Amygdala (tissue), 56 donors: ENCODE results near the gene TPM1.

ENCODE experiments used
- DNase-seq, 56 donors: peaks; one replicate each; lab custom pipeline; 2025; lab: John Stamatoyannopoulos, UW

TPM1 gene

DNA sequence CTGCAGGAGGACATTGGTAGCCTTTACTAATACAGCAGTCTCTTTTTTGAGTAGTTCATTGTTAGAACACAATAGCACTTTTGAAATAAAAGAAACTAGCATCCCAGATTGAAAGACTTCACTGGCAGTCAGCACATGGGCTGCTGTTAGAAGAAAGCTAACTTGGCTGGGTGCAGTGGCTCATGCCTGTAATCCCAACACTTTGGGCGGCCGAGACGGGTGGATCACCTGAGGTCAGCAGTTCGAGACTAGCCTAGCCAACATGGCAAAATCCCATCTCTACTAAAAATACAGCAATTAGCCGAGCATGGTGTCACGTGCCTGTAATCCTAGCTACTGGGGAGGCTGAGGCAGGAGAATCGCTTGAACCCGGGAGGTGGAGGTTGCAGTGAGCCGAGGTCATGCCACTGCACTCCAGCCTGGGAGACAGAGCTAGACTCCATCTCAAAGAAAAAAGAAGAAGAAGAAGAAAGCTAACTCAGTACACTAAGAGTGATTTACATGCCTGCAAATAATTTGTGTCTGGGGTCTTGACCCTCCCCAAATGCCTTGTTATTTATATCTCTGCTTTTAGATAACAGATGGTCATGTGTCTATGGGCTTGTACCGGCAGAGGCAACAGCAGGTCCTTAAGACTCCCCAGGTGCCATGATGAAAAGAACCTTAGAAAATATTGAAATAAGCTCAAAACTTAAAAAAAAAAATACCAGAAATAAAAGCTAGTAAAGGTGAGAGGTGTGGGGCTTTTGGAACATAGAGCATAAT is 9.7 kb downstream of the TPM1 start:
- no peak for DNase-seq

- DNase-seq, result no peak
These were observed 10.6 kb downstream of the TPM1 start for GRCh38 chr15:63052961-63053698.

DNA sequence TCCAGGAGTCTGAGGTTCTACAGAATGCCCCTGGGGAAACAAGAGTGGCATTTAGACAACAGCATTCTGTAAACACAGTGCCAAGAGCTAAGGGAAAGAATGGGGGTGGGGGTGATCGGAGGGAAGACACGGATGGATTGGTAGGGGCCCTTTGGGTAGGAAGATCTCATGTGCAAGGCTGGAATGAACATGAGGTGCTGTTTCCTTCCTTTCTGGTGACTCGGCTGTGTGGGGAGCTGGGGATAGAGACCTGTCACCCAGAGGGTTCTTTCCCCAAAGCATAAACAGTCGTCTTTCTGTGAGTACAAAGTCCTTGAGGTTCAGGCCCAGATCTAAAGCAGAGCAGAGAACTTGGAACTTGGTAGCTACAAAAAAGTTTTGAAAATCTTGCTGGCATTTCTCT is 11.7 kb downstream of the TPM1 start:
- DNase-seq, result no peak

- no peak for DNase-seq
These were observed 12.4 kb downstream of the TPM1 start for GRCh38 chr15:63054985-63055384.

GRCh38 chr15:63056829-63057228 is 14.3 kb downstream of the TPM1 start:
- peak in 19 of 56 donors; percentile 5 to 53 (median 22) for DNase-seq

GRCh38 chr15:63057468-63058345 is 15.2 kb downstream of the TPM1 start:
- no peak for DNase-seq

GRCh38 chr15:63059075-63059474 is 16.5 kb downstream of the TPM1 start:
- DNase-seq, result no peak

DNA sequence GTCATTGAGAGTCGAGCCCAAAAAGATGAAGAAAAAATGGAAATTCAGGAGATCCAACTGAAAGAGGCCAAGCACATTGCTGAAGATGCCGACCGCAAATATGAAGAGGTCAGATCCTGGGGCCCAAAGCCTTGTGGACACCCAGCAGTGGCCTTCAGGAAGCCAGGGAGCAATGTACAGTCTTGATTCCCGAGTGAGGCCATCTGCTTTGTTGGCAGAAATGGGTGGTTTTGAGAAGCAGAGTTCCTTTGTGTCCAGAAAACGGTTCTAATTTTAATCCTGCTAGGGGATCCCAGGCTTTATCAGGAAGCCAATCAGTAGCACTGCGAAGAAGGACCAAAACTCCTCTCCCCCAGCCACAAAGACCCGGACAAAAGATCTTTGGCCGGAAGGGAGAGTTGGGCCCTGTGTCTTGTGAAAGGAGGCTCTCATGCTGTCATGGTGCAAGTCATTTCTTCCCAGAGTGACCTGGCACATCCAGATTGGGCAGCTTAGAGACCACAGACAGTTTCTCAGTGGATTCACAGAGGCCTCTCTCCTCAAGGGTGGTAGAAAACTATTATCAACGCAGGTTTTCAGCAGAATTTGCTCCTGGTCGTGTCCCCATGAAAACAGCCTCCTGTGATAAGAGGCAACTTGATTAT is 17.1 kb downstream of the TPM1 start:
- no peak for DNase-seq

GRCh38 chr15:63060699-63061098 is 18.2 kb downstream of the TPM1 start:
- DNase-seq, result no peak

DNA sequence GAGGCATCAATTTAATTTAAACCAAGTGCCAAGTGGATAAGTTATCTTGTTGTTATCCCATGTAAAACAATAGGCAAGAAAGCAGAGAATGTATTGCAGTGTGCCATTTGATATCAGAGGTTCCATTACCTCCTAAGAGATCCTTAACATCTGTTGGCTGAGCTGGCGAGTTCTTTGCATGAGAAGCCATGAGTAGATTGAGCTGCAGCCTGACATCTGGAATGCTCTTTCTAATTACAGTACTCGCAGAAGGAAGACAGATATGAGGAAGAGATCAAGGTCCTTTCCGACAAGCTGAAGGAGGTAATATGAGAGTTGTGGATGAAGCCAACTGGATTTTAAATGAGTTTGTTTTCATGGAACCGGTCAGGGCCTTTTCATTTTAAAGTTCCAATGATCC is 19.4 kb downstream of the TPM1 start:
- DNase-seq, result no peak

- DNase-seq, result no peak
These were observed 20.7 kb downstream of the TPM1 start for GRCh38 chr15:63063164-63063756.

GRCh38 chr15:63063877-63064409 is 21.4 kb downstream of the TPM1 start:
- DNase-seq, result no peak

DNA sequence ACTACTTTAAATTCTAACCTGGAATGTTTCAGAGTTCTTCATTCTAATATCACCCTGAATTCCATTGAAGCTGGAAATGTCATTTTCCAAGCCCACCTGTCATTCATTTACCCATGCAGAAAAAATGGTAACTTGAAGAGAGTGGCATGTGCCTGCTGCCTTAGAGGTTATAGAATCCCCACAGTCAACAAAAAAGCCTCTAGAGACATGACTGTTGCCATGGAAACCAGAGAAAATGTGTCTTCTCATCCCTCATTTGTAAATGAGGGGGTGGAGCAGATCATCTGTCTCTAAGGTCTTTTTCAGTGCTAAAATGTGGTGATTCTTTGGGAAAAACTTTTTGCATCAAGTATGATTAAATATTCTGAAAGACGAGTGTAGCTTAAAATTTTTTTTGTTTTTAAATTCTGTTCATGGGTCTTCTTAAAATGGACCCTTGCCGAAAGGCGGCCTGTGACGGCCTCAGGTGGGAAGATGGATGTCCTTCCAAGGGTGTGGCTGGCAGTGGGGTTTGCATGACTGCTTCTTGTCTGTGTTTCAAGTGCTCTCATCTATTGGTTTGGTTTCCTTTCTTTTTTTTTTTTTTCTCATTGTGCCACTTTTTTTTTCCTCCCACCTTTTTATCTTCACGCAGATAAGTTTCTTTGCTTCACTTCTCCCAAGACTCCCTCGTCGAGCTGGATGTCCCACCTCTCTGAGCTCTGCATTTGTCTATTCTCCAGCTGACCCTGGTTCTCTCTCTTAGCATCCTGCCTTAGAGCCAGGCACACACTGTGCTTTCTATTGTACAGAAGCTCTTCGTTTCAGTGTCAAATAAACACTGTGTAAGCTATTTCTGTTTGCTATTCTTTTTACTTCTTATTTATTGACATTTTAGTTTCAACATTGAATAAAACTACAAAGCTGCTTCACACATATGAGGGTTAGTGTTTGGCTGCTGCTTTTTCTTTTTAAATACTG is 23.0 kb downstream of the TPM1 start:
- DNase-seq, result no peak

DNA sequence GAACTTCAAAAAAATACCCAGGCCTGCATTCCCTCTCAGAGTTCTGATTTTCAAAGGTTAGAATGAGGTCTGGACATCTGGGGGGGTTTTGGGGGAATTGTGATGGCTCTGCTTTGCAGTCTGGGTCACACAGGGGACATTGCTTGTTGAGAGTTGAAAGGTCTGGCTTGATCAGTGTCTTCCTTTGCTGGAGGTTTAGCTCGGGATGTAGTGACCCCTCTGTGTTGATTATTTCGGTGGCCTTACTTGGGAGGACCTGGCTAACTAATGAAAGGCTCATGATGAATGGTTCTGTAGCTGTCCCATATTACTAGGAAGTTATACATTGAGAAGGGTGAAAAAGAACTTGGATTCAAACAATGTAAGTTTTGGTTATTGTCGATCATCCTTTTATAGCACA is 23.7 kb downstream of the TPM1 start:
- no peak for DNase-seq

GRCh38 chr15:63067306-63067705 is 24.8 kb downstream of the TPM1 start:
- DNase-seq, result no peak

DNA sequence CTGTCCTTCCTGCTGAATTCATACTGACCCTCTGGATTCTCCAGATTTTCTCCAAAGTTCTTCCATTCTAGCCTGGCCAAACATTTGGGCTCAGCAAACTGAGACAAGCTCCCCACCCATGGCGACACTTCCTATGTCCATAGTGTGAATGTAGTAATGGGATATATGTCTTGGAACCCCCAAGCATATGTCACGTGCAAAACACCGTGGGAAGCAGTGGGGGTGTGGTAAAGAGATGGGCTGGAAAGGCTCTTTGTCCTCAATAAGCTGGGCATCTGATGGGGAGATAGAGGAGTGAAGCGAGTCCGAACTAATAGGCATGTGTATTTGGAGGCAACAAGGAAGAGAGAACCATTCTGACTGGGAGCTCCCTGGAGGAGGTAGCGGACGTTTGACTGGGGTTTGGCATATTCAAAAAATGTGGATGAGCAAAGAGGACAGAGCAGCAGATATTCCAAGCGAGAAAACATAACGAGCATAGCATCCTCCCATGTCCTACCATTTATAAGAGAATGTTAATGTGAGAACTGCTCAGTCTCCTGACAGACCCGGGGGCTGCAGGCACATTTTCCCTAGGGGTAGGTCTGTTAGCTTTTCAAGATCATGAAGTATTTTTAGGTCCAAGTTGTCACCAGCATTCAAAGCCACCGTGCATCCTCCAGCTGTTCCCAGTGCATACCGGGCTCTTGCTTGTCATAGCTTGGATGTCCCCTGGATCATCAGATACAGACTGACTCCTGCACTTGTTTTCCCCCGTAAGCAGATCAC is 25.6 kb downstream of the TPM1 start:
- no peak for DNase-seq

- DNase-seq, result no peak
These were observed 27.1 kb downstream of the TPM1 start for GRCh38 chr15:63069616-63070090.

GRCh38 chr15:63070681-63071129 is 28.2 kb downstream of the TPM1 start:
- no peak for DNase-seq
